ENCODE measurements around the gene OR2T6.

DNA sequence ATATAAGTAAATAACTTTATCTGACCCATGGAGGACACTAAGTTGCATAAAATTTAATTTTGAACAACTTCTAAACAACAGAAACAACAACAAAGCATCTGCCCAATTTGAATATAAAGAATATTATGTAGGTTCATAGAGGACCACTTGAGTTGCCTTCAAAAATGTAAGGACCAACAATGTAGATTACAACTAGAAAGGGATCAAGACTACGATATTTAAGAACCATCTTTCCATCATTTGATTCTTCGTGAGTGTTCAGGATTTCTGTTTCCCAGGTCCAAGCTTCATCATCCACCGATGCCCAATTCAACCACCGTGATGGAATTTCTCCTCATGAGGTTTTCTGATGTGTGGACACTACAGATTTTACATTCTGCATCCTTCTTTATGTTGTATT lies 27.1 kb upstream of the OR2T6 start, which contains the start of gene OR14C36:
- TF ChIP-seq CTCF (IDR thresholded peaks at IDR 0.05; ENCODE audit: poor library complexity) (no peak), EZH2 (IDR thresholded peaks at IDR 0.05; ENCODE audit: borderline replicate concordance) (no peak)

Data from hepatocyte (in vitro differentiated cells).